Measurements from ENCODE around the gene TMEM132D. TPM values are rescaled to one million over a fixed set of nuclear protein-coding genes. Genes with fewer than 3 reads are reported as not detected.

The TMEM132D gene
- total RNA-seq, 1 donor from 2014 or later: 1.1 TPM

GRCh38 chr12:129830796-129831195 lies 73.0 kb downstream of the TMEM132D start:
- Histone ChIP-seq H2AFZ (replicated peaks) (peak overlapping the region; percentile 65), H3K27ac (no peak overlapping the region), H3K4me2 (no peak overlapping the region), H3K9me3 (ENCODE audit: low read depth) (no peaks in the 10 kb centered on the region), H3K4me3 (no peak overlapping the region), H3F3A (ENCODE audit: low read depth) (no peaks in the 10 kb centered on the region), H3K27me3 (no peaks in the 10 kb centered on the region), H3K36me3 (no peaks in the 10 kb centered on the region), H3K79me2 (ENCODE audit: low read depth) (no peaks in the 10 kb centered on the region), H4K20me1 (ENCODE audit: low read depth) (no peaks in the 10 kb centered on the region), H3K4me1 (peaks cover 3% of the 10 kb centered on the region), H3K9ac (no peak overlapping the region)
- TF ChIP-seq CTCF (IDR thresholded peaks at IDR 0.05) (no peak), EZH2phosphoT487 (IDR thresholded peaks at IDR 0.05) (no peak), EZH2 (IDR thresholded peaks at IDR 0.05) (no peak)
- H3K9me3 Mint-ChIP-seq: peaks cover 2% of the 10 kb centered on the region
- H3K4me1 Mint-ChIP-seq: peaks cover 39% of the 10 kb centered on the region
- no peak overlapping the region for H3K4me3 Mint-ChIP-seq
- peaks cover 7% of the 10 kb centered on the region for H3K36me3 Mint-ChIP-seq
- DNase-seq (ENCODE audit: low spot score): no peak
- peaks cover 2% of the 10 kb centered on the region for H3K27me3 Mint-ChIP-seq (ENCODE audit: insufficient read depth, low read depth)
- H3K27ac Mint-ChIP-seq: no peak overlapping the region

- H3K27ac ChIP-seq: no peak overlapping the region
Observed at GRCh38 chr12:129827866-129828384, 75.9 kb downstream of the TMEM132D start.

DNA sequence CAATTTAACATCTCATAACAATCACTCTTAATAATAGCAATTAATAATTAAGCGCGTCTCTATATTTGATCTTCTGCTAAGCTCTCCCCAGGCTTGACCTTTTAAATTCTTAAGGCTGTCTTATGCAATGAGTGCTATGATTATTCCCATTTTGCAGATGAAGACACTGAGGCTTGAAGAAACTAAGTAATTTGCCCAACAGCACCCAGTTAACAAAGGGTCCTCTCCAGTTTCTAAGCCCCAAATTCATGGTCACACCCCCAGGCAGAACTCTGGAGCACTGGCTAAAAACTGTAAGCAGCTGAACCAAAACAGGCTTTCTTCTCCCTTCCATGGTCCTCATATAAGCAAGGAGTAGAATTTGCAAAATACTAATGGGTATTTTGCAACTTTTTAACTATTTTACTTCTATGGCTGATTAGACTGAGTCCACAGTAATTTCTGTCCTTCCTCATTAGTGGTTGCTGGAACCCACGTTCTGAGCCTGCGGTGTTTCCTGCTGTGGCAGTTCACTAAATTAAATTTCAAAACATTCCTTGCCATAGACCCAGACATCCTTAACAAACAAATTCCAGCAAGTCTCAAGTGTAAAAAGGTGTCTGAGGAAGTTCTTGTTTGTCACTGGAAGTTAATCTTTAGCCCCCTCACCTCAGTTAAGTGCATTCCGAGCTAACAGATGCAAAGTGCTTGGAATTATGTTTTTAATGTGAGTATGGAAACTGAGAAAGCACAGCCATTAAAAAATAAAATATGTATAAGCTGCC lies 76.5 kb downstream of the TMEM132D start:
- Histone ChIP-seq H3K4me3 (no peak overlapping the region), H3K4me1 (peaks cover 3% of the 10 kb centered on the region), H3K9me3 (ENCODE audit: low read depth) (no peaks in the 10 kb centered on the region), H2AFZ (replicated peaks) (no peak overlapping the region), H3K9ac (no peak overlapping the region), H3K4me2 (no peak overlapping the region), H3K36me3 (no peaks in the 10 kb centered on the region), H3K27me3 (no peaks in the 10 kb centered on the region), H3F3A (ENCODE audit: low read depth) (no peaks in the 10 kb centered on the region), H4K20me1 (ENCODE audit: low read depth) (no peaks in the 10 kb centered on the region), H3K79me2 (ENCODE audit: low read depth) (no peaks in the 10 kb centered on the region), H3K27ac (no peak overlapping the region)
- no peak for DNase-seq (ENCODE audit: low spot score)
- peaks cover 11% of the 10 kb centered on the region for H3K27me3 Mint-ChIP-seq (ENCODE audit: insufficient read depth, low read depth)
- no peak for TF ChIP-seq CTCF (IDR thresholded peaks at IDR 0.05)
- no peak for TF ChIP-seq EZH2 (IDR thresholded peaks at IDR 0.05)
- no peak for TF ChIP-seq EZH2phosphoT487 (IDR thresholded peaks at IDR 0.05)
- peaks cover 2% of the 10 kb centered on the region for H3K36me3 Mint-ChIP-seq
- H3K27ac Mint-ChIP-seq: peak overlapping the region; percentile 27
- no peak overlapping the region for H3K4me3 Mint-ChIP-seq
- peaks cover 2% of the 10 kb centered on the region for H3K9me3 Mint-ChIP-seq
- peaks cover 44% of the 10 kb centered on the region for H3K4me1 Mint-ChIP-seq

More at GRCh38 chr12:129827866-129828384, 75.9 kb downstream of the TMEM132D start:
- DNase-seq (ENCODE audit: low spot score): no peak
- Mint-ChIP-seq H3K4me3 (no peak overlapping the region), H3K27ac (no peak overlapping the region), H3K4me1 (peaks cover 44% of the 10 kb centered on the region), H3K36me3 (peaks cover 2% of the 10 kb centered on the region), H3K9me3 (peaks cover 2% of the 10 kb centered on the region), H3K27me3 (ENCODE audit: insufficient read depth, low read depth) (peaks cover 11% of the 10 kb centered on the region)
- Histone ChIP-seq H3K27me3 (no peaks in the 10 kb centered on the region), H3K4me3 (no peak overlapping the region), H3K4me2 (no peak overlapping the region), H3K4me1 (peaks cover 3% of the 10 kb centered on the region), H3K79me2 (ENCODE audit: low read depth) (no peaks in the 10 kb centered on the region), H3F3A (ENCODE audit: low read depth) (no peaks in the 10 kb centered on the region), H3K9ac (no peak overlapping the region), H3K9me3 (ENCODE audit: low read depth) (no peaks in the 10 kb centered on the region), H2AFZ (replicated peaks) (no peak overlapping the region), H3K36me3 (no peaks in the 10 kb centered on the region), H4K20me1 (ENCODE audit: low read depth) (no peaks in the 10 kb centered on the region)
- no peak for TF ChIP-seq EZH2phosphoT487 (IDR thresholded peaks at IDR 0.05)
- TF ChIP-seq CTCF (IDR thresholded peaks at IDR 0.05): no peak
- TF ChIP-seq EZH2 (IDR thresholded peaks at IDR 0.05): no peak
